ENCODE measurements around the gene HIBCH. TPM values are rescaled to one million over a fixed set of nuclear protein-coding genes. Genes with fewer than 3 reads are reported as not detected.

Gene HIBCH
- total and polyA plus RNA-seq, 2 of the 13 experiments (the other 11 are each of a cell fraction or from before 2014, with no cell fraction given) = 18.8 to 49.5 TPM

- peak; percentile 86; the same call in 1 of the 2 replicates for TF ChIP-seq ZNF280B (CRISPR knock-in tag; IDR thresholded peaks at IDR 0.05; ENCODE audit: borderline replicate concordance)
- no peak for TF ChIP-seq ZFP82 (CRISPR knock-in tag; IDR thresholded peaks at IDR 0.05; ENCODE audit: borderline replicate concordance)
- TF ChIP-seq ZNF800 (CRISPR knock-in tag; IDR thresholded peaks at IDR 0.05) = peak; percentile 79
- peak; percentile 58; the same call in 1 of the 2 replicates for TF ChIP-seq E2F1 (CRISPR knock-in tag; IDR thresholded peaks at IDR 0.05)
- 0 out of 2 replicates have a peak, but pooled peaks have one; percentile 18 for TF ChIP-seq ATF6 (CRISPR knock-in tag; conservative IDR thresholded peaks at IDR 0.05)
- no peak for TF ChIP-seq SNRNP70 (IDR thresholded peaks at IDR 0.05; ENCODE audit: low read depth, low read length)
- no peak for TF ChIP-seq FUBP1 (CRISPR knock-in tag; IDR thresholded peaks at IDR 0.05; ENCODE audit: borderline replicate concordance)
- TF ChIP-seq ZNF101 (CRISPR knock-in tag; IDR thresholded peaks at IDR 0.05; ENCODE audit: borderline replicate concordance, low read depth) = no peak
- peak; percentile 30; the same call in 1 of the 2 replicates for TF ChIP-seq ZNF180 (CRISPR knock-in tag; IDR thresholded peaks at IDR 0.05; ENCODE audit: borderline replicate concordance, low read depth)
- peak; percentile 82; the same call in 1 of the 2 replicates for TF ChIP-seq MYPOP (CRISPR knock-in tag; IDR thresholded peaks at IDR 0.05)
- peak; percentile 73 for TF ChIP-seq PRDM10 (CRISPR knock-in tag; IDR thresholded peaks at IDR 0.05; ENCODE audit: low read depth)
- TF ChIP-seq SSRP1 (CRISPR knock-in tag; IDR thresholded peaks at IDR 0.05) = no peak; the same call in 1 of the 2 replicates
Observed at GRCh38 chr2:190180313-190181122, 139.1 kb downstream of the HIBCH start (continued).
